ENCODE data around the gene MTUS2. TPM values are rescaled to one million over a fixed set of nuclear protein-coding genes. Genes with fewer than 3 reads are reported as not detected.

The MTUS2 gene
- total and polyA plus RNA-seq, 5 donors from 2014 or later, result 0.02 to 0.03 (median 0.03) TPM; not detected in 2

DNA sequence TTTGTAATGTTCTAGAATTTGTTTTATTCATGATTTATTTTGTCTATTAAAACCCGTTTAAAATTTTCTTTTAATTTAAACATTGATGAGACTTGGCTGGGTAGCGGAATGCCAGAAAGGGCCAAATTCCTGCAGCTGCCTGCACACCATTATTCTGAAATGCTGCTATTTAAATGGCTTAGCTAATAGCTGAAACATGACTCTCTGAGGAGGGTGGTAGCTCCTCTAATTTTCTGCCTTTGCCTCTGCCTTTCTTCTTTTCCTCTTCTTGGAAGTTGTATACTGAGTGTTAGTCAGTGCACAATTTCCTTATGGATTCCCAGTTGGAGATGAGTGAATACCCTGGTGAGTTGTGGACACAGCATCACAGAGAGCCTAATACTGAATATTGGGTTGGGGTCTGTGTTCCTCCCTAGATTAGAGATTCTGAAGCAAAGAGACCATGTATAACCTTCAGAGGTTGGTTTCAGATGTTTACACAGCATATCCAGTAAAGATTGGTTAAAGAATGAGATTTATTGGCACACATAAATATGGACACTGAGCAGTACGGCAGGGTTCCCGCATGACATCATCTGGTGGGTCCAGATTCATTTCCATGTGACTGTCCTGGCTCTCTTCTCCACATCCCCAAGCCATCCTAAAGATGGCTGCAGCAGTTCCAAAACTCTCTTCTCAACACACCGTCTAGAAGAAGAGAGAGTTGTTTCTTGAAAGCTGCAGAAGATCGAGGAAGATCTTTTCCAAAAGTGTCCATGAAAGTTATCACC is 55.9 kb downstream of the MTUS2 start:
- ATAC-seq (ENCODE audit: low read depth in 2 of 2) (no peak), DNase-seq (no peak)
- H3K36me3 ChIP-seq (ENCODE audit: control insufficient read depth, insufficient read depth, low read length), result no peaks in the 10 kb centered on the region
- H3K9me3 Mint-ChIP-seq, result peaks cover 6 to 30% (median 10%) of the 10 kb centered on the region in 7 donors
- H3K27ac Mint-ChIP-seq, result no peak overlapping the region
- no peaks in the 10 kb centered on the region for H3K4me1 ChIP-seq (ENCODE audit: control insufficient read depth, insufficient read depth, low read length, poor library complexity, severe bottlenecking)
- no peak overlapping the region for H3K4me3 Mint-ChIP-seq
- H3K27ac ChIP-seq (ENCODE audit: insufficient read depth, low read length, poor library complexity, severe bottlenecking), result no peak overlapping the region
- no peaks in the 10 kb centered on the region for H3K4me1 Mint-ChIP-seq
- H3K9me3 ChIP-seq (ENCODE audit: control insufficient read depth in 2 of 2, low read length in 2 of 2), result peaks cover 0 to 5% of the 10 kb centered on the region in 2 experiments
- H3K27me3 Mint-ChIP-seq, result no peaks in the 10 kb centered on the region
- no peak overlapping the region for H3K4me3 ChIP-seq (ENCODE audit: low read depth, low read length)
- no peaks in the 10 kb centered on the region for H3K27me3 ChIP-seq (ENCODE audit: control insufficient read depth, insufficient read depth, low read length)
- no peaks in the 10 kb centered on the region for H3K36me3 Mint-ChIP-seq

DNA sequence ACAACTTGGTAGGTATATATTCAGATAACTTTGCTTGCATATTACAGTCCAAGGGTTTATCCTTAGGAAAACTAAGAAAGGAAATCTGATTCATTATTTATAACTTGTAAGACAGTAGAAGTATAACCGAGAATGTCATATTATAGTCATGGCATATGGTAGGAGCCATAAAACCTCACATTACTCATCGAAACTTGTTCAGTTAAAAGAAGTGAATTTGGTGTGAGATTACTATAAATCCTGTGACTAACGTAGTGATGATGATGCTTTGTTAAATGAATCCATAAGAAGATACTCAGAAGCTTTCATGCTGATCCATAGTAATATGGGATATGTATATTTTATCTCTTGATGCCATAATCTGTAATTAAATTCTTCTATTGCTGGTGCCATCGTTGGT is 57.3 kb downstream of the MTUS2 start:
- no peaks in the 10 kb centered on the region for H3K27me3 Mint-ChIP-seq
- Histone ChIP-seq H3K27me3 (ENCODE audit: control insufficient read depth, insufficient read depth, low read length) (no peaks in the 10 kb centered on the region), H3K36me3 (ENCODE audit: control insufficient read depth, insufficient read depth, low read length) (no peaks in the 10 kb centered on the region), H3K9me3 (ENCODE audit: control insufficient read depth in 2 of 2, low read length in 2 of 2) (peaks cover 0 to 3% of the 10 kb centered on the region in 2 experiments), H3K4me3 (ENCODE audit: low read depth, low read length) (no peak overlapping the region), H3K27ac (ENCODE audit: insufficient read depth, low read length, poor library complexity, severe bottlenecking) (no peak overlapping the region), H3K4me1 (ENCODE audit: control insufficient read depth, insufficient read depth, low read length, poor library complexity, severe bottlenecking) (no peaks in the 10 kb centered on the region)
- H3K4me1 Mint-ChIP-seq, result no peaks in the 10 kb centered on the region
- H3K36me3 Mint-ChIP-seq, result no peaks in the 10 kb centered on the region
- ATAC-seq (ENCODE audit: low read depth in 2 of 2) (no peak), DNase-seq (no peak)
- H3K4me3 Mint-ChIP-seq, result no peak overlapping the region
- no peak overlapping the region for H3K27ac Mint-ChIP-seq
- H3K9me3 Mint-ChIP-seq, result peaks cover 2 to 22% (median 6%) of the 10 kb centered on the region in 7 donors

GRCh38 chr13:28885181-28885580 is 65.0 kb downstream of the MTUS2 start:
- no peak overlapping the region for H3K27ac ChIP-seq (ENCODE audit: insufficient read depth, low read length, poor library complexity, severe bottlenecking)
- no peak for DNase-seq
- H3K4me3 ChIP-seq (ENCODE audit: low read depth, low read length), result no peak overlapping the region
- no peaks in the 10 kb centered on the region for H3K4me1 ChIP-seq (ENCODE audit: control insufficient read depth, insufficient read depth, low read length, poor library complexity, severe bottlenecking)
- no peak for ATAC-seq (ENCODE audit: low read depth in 2 of 2)
- H3K9me3 ChIP-seq (ENCODE audit: control insufficient read depth in 2 of 2, low read length in 2 of 2), result no peaks in the 10 kb centered on the region
- Mint-ChIP-seq H3K9me3 (peaks cover 0 to 2% (median 0%) of the 10 kb centered on the region in 7 donors), H3K27me3 (no peaks in the 10 kb centered on the region), H3K4me1 (no peaks in the 10 kb centered on the region), H3K27ac (no peak overlapping the region), H3K4me3 (no peak overlapping the region), H3K36me3 (no peaks in the 10 kb centered on the region)
- H3K36me3 ChIP-seq (ENCODE audit: control insufficient read depth, insufficient read depth, low read length), result no peaks in the 10 kb centered on the region
- no peaks in the 10 kb centered on the region for H3K27me3 ChIP-seq (ENCODE audit: control insufficient read depth, insufficient read depth, low read length)

GRCh38 chr13:28889086-28889732 is 69.1 kb downstream of the MTUS2 start:
- Histone ChIP-seq H3K4me1 (ENCODE audit: control insufficient read depth, insufficient read depth, low read length, poor library complexity, severe bottlenecking) (no peaks in the 10 kb centered on the region), H3K27ac (ENCODE audit: insufficient read depth, low read length, poor library complexity, severe bottlenecking) (no peak overlapping the region), H3K27me3 (ENCODE audit: control insufficient read depth, insufficient read depth, low read length) (no peaks in the 10 kb centered on the region), H3K9me3 (ENCODE audit: control insufficient read depth in 2 of 2, low read length in 2 of 2) (no peaks in the 10 kb centered on the region), H3K4me3 (ENCODE audit: low read depth, low read length) (no peak overlapping the region), H3K36me3 (ENCODE audit: control insufficient read depth, insufficient read depth, low read length) (no peaks in the 10 kb centered on the region)
- DNase-seq (no peak), ATAC-seq (ENCODE audit: low read depth in 2 of 2) (no peak)
- H3K36me3 Mint-ChIP-seq, result no peaks in the 10 kb centered on the region
- no peak overlapping the region for H3K4me3 Mint-ChIP-seq
- no peak overlapping the region for H3K27ac Mint-ChIP-seq
- H3K4me1 Mint-ChIP-seq, result no peaks in the 10 kb centered on the region
- no peaks in the 10 kb centered on the region for H3K27me3 Mint-ChIP-seq
- H3K9me3 Mint-ChIP-seq, result peaks cover 0 to 2% (median 0%) of the 10 kb centered on the region in 7 donors

DNA sequence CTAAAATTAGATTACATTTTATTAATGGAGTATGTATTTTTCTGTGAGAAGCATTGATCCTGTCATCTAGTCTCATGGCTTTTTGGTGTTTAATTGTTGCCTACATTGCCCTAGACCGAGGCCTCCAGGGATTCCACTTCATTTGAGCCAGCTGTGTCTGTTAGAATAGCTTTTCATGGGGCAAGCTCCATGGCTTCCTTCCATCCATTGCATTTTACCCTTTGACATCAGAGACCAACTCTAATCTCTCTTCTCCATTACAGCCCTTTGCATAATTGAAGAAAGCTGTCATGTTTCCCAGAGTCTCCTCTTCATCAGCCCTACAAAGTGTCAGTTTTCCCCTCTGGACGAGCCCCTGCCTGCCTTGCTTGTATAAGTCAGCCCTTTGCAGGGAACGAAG is 70.6 kb downstream of the MTUS2 start:
- no peaks in the 10 kb centered on the region for H3K4me1 Mint-ChIP-seq
- DNase-seq (no peak), ATAC-seq (ENCODE audit: low read depth in 2 of 2) (no peak)
- no peak overlapping the region for H3K4me3 Mint-ChIP-seq
- Histone ChIP-seq H3K9me3 (ENCODE audit: control insufficient read depth in 2 of 2, low read length in 2 of 2) (no peaks in the 10 kb centered on the region), H3K4me3 (ENCODE audit: low read depth, low read length) (no peak overlapping the region), H3K27ac (ENCODE audit: insufficient read depth, low read length, poor library complexity, severe bottlenecking) (no peak overlapping the region), H3K4me1 (ENCODE audit: control insufficient read depth, insufficient read depth, low read length, poor library complexity, severe bottlenecking) (no peaks in the 10 kb centered on the region), H3K27me3 (ENCODE audit: control insufficient read depth, insufficient read depth, low read length) (no peaks in the 10 kb centered on the region), H3K36me3 (ENCODE audit: control insufficient read depth, insufficient read depth, low read length) (no peaks in the 10 kb centered on the region)
- H3K27me3 Mint-ChIP-seq, result no peaks in the 10 kb centered on the region
- H3K9me3 Mint-ChIP-seq, result peaks cover 0 to 4% (median 0%) of the 10 kb centered on the region in 7 donors
- no peak overlapping the region for H3K27ac Mint-ChIP-seq
- H3K36me3 Mint-ChIP-seq, result no peaks in the 10 kb centered on the region

GRCh38 chr13:28918030-28918429 is 97.9 kb downstream of the MTUS2 start:
- H3K9me3 ChIP-seq (ENCODE audit: control insufficient read depth in 2 of 2, low read length in 2 of 2), result no peaks in the 10 kb centered on the region
- no peak overlapping the region for H3K4me3 ChIP-seq (ENCODE audit: low read depth, low read length)
- ATAC-seq (ENCODE audit: low read depth in 2 of 2) (no peak), DNase-seq (no peak)
- Mint-ChIP-seq H3K4me3 (no peak overlapping the region), H3K27me3 (peaks cover 5% of the 10 kb centered on the region), H3K9me3 (peaks cover 4 to 46% (median 16%) of the 10 kb centered on the region in 7 donors), H3K4me1 (no peaks in the 10 kb centered on the region), H3K27ac (no peak overlapping the region), H3K36me3 (no peaks in the 10 kb centered on the region)
- H3K36me3 ChIP-seq (ENCODE audit: control insufficient read depth, insufficient read depth, low read length), result no peaks in the 10 kb centered on the region
- no peaks in the 10 kb centered on the region for H3K4me1 ChIP-seq (ENCODE audit: control insufficient read depth, insufficient read depth, low read length, poor library complexity, severe bottlenecking)
- H3K27ac ChIP-seq (ENCODE audit: insufficient read depth, low read length, poor library complexity, severe bottlenecking), result no peak overlapping the region
- no peaks in the 10 kb centered on the region for H3K27me3 ChIP-seq (ENCODE audit: control insufficient read depth, insufficient read depth, low read length)

GRCh38 chr13:28922341-28922740 is 102.2 kb downstream of the MTUS2 start:
- Histone ChIP-seq H3K9me3 (ENCODE audit: control insufficient read depth in 2 of 2, low read length in 2 of 2) (no peaks in the 10 kb centered on the region), H3K4me1 (ENCODE audit: control insufficient read depth, insufficient read depth, low read length, poor library complexity, severe bottlenecking) (no peaks in the 10 kb centered on the region), H3K27ac (ENCODE audit: insufficient read depth, low read length, poor library complexity, severe bottlenecking) (no peak overlapping the region), H3K36me3 (ENCODE audit: control insufficient read depth, insufficient read depth, low read length) (no peaks in the 10 kb centered on the region), H3K4me3 (ENCODE audit: low read depth, low read length) (no peak overlapping the region), H3K27me3 (ENCODE audit: control insufficient read depth, insufficient read depth, low read length) (no peaks in the 10 kb centered on the region)
- no peak for DNase-seq
- H3K4me1 Mint-ChIP-seq, result no peaks in the 10 kb centered on the region
- no peaks in the 10 kb centered on the region for H3K36me3 Mint-ChIP-seq
- H3K27me3 Mint-ChIP-seq, result no peaks in the 10 kb centered on the region
- no peak overlapping the region for H3K4me3 Mint-ChIP-seq
- peaks cover 0 to 22% (median 7%) of the 10 kb centered on the region in 7 donors for H3K9me3 Mint-ChIP-seq
- no peak overlapping the region for H3K27ac Mint-ChIP-seq
- no peak for ATAC-seq (ENCODE audit: low read depth in 2 of 2)

DNA sequence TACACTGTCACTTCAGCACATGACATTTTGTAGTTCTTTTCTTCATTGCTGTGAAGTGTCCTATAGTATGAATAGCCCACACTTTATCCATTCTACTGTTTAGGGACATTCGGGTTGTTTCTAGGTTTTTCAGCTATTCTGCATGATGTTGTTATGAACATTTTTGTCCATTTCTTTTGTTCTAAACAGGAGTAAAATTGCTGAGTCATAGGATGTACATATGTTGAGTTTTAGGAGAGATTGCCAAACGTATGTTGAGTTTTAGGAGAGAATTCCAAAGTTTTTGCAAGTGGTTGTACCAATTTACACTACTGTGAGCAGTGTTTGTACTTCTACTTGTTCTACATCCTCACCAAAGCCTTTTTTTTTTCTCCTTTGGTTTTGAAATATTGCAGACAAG is 115.0 kb downstream of the MTUS2 start:
- ATAC-seq (ENCODE audit: low read depth in 2 of 2), result no peak
- no peaks in the 10 kb centered on the region for H3K4me1 Mint-ChIP-seq
- H3K27me3 Mint-ChIP-seq, result no peaks in the 10 kb centered on the region

More for the DNA sequence above, 115.0 kb downstream of the MTUS2 start:
- Histone ChIP-seq H3K4me3 (ENCODE audit: low read depth, low read length) (no peak overlapping the region), H3K4me1 (ENCODE audit: control insufficient read depth, insufficient read depth, low read length, poor library complexity, severe bottlenecking) (no peaks in the 10 kb centered on the region), H3K9me3 (ENCODE audit: control insufficient read depth in 2 of 2, low read length in 2 of 2) (no peaks in the 10 kb centered on the region), H3K27ac (ENCODE audit: insufficient read depth, low read length, poor library complexity, severe bottlenecking) (no peak overlapping the region), H3K36me3 (ENCODE audit: control insufficient read depth, insufficient read depth, low read length) (no peaks in the 10 kb centered on the region), H3K27me3 (ENCODE audit: control insufficient read depth, insufficient read depth, low read length) (no peaks in the 10 kb centered on the region)
- no peaks in the 10 kb centered on the region for H3K36me3 Mint-ChIP-seq
- H3K4me3 Mint-ChIP-seq, result no peak overlapping the region
- no peak for DNase-seq
- peaks cover 0 to 3% (median 0%) of the 10 kb centered on the region in 7 donors for H3K9me3 Mint-ChIP-seq
- H3K27ac Mint-ChIP-seq, result no peak overlapping the region
